Smooth muscle cell of the pulmonary artery (primary cell): ENCODE data around the gene APPL2. TPM values are rescaled to one million over a fixed set of nuclear protein-coding genes. Genes with fewer than 3 reads are reported as not detected.

Experiments used
- total RNA-seq: library from RNA; depleted of rRNA; stranded (reverse); fragments of >200 nt; gene quantifications from 2 replicates; pipeline ENCODE4 v1.2.3, GENCODE V29; 2014

Gene APPL2, protein sequence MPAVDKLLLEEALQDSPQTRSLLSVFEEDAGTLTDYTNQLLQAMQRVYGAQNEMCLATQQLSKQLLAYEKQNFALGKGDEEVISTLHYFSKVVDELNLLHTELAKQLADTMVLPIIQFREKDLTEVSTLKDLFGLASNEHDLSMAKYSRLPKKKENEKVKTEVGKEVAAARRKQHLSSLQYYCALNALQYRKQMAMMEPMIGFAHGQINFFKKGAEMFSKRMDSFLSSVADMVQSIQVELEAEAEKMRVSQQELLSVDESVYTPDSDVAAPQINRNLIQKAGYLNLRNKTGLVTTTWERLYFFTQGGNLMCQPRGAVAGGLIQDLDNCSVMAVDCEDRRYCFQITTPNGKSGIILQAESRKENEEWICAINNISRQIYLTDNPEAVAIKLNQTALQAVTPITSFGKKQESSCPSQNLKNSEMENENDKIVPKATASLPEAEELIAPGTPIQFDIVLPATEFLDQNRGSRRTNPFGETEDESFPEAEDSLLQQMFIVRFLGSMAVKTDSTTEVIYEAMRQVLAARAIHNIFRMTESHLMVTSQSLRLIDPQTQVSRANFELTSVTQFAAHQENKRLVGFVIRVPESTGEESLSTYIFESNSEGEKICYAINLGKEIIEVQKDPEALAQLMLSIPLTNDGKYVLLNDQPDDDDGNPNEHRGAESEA
- total RNA-seq: 49.9 and 56.4 TPM in 2 replicates

DNA sequence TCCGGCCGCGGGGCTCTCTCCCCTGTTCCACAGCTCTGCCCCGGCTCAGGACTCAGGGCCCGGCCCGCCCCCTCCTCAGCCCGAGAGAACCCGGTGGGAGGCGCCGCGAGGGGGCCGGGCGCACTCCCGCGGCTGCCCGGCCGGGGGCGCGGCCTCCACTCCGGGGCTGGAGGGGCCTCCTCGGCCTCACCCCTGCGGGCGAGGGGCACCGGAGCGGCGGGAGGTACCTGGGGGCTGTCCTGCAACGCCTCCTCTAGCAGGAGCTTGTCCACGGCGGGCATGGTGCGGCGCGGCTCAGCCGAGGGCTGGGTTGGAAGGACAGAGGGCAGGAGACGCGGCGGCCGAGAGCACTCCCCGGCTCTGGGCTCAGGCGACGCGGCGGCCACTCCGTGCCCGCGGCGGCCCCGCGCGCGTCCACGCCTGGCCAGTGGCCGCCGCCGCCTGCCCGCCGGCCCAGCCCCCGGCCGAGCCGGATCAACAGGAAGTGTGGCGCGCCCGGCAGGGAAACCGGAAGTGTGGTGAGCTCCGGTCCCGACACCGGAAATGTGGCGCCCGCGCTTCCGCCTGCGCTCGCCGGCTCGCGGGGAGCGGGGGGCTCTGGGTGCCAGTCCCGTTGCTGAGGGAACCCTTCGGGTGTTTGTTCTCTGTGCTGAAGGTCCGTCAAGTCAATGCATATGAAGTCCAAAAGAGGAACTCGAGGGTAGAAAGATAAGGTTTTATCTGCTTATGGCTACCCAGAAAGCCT, at the start of gene APPL2:
APPL2 (minus strand) TSS at position 443 of the 745 bp plus-strand sequence; CDS start at position 281, 162 bp downstream.

Other genes starting within 250 kb of the APPL2 start
- gene NOPCHAP1, start 249.9 kb downstream of the APPL2 start, total RNA-seq: 3.3 and 6.7 TPM in 2 replicates
- 58.2 and 63.5 TPM in 2 replicates for gene ALDH1L2, start 151.7 kb downstream of the APPL2 start, total RNA-seq
- 88.9 and 109 TPM in 2 replicates for gene WASHC4, start 128.4 kb downstream of the APPL2 start, total RNA-seq
- gene C12orf75, start 94.5 kb upstream of the APPL2 start, total RNA-seq: 67.9 and 70.2 TPM in 2 replicates